Measurements from ENCODE around the gene CDCA7. TPM values are rescaled to one million over a fixed set of nuclear protein-coding genes. Genes with fewer than 3 reads are reported as not detected.
A peak's percentile ranks its signal among the peaks of the same experiment; 100 is the strongest.

Gene CDCA7
- total RNA-seq, 1 donor from 2014 or later, result 128 TPM

DNA sequence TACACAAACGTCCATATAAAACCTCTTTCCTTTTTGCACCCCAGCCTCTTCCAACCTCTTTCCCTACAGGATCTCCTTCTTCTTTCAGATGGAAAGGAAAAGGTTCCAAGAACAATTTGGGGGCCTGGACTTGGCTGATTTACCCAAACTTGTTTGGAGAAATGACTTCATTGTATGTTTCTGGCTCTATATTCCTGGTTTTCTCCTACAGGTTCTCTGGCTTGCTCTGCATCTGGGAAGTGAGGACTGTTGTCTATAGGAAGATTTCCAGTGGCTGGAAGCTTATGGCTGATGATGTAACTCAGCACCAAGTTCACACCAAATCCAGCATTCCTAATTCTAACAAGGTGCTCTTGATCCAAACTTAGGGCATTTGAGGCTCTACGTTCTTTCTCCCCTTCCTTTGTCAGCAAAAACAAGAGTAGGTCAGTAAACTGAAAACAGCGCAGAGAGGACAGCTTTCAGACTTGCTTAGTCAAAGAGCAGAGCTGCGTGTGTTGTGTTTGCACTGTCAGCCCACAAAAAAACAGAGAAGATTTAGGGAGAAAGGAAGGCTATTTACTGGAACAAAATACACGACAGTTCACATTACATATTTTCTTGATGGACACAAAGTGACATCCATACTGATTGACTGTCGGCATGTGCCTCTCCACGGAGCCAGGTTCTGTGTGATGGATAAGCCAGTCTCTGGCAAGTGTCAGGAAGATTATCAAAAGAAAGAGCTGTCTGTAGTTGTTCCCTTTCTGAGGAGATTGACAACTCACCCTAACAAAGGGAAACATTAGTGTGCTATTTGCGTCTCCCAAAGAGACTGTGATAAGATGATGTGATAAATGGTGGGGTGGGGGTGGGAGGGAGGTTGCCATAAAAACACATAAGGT is 39.7 kb downstream of the CDCA7 start:
- Mint-ChIP-seq H3K36me3 (ENCODE audit: low read depth) (no peaks in the 10 kb centered on the region), H3K27ac (no peak overlapping the region), H3K27me3 (ENCODE audit: low read depth) (peaks cover 28% of the 10 kb centered on the region), H3K4me3 (ENCODE audit: low read depth) (no peak overlapping the region), H3K4me1 (ENCODE audit: low read depth) (peaks cover 3% of the 10 kb centered on the region), H3K9me3 (no peaks in the 10 kb centered on the region)
- no peak for DNase-seq (ENCODE audit: low spot score)
- intact Hi-C loops (cut with micrococcal nuclease), result no loop called here

DNA sequence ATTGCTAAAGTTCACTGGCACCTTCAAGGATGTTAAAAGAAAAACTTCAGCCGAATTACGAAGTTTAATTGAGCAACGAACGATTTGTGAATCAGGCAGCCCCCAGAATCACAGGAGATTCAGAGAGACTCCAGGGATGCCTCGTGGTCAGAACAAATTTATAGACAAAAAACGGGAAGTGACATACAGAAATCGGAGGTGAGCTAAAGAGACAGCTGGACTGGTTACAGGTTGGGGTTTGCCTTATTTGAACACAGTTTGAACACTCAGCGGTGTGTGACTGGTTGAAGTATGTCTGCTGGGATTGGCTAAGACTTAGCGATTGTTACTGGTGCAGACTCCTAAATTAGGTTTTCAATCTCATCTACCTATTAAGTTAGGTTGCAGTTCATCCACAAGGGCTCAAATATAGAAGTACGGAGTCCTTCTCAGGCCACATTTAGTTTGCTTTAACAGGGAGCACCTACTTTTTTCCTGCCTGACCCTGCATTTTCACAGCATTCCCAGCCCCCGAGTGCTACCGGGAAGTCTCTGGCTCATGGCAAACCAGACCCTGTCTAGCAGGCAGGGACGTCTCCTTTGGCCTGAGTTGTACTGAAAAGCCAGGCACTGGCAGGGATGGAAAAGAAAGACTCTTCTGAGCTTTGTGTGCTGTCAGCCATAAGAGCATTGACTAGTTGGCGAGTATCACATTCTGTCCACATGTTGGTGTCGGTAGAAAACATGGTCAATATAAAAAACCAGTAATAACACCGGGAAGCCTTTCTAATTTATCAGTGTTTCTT is 41.1 kb downstream of the CDCA7 start:
- Mint-ChIP-seq H3K27ac (no peak overlapping the region), H3K9me3 (no peaks in the 10 kb centered on the region), H3K4me3 (ENCODE audit: low read depth) (no peak overlapping the region), H3K36me3 (ENCODE audit: low read depth) (no peaks in the 10 kb centered on the region), H3K4me1 (ENCODE audit: low read depth) (peaks cover 3% of the 10 kb centered on the region), H3K27me3 (ENCODE audit: low read depth) (peaks cover 38% of the 10 kb centered on the region)
- no peak for DNase-seq (ENCODE audit: low spot score)
- intact Hi-C loops (cut with micrococcal nuclease), result no loop called here

DNA sequence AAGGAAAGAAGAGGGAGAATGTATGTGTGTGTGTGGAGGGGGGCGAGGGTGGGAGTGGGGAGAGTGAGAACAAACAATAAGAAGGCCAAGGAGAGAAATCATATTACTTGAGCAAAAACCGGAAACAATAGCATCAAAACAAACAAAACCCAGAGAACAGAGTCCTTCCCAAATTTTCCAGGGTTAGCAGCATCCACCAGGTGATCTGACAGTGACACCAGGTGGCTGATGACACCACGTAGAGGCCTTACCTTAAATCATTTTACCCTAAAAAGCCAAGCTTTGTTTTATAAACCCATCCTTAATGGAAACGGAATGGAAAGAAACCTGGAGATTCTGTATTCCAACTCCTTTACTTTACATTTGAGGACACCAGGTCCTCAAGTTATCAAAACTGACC is 42.9 kb downstream of the CDCA7 start:
- intact Hi-C loops (cut with micrococcal nuclease), result no loop called here
- H3K27ac Mint-ChIP-seq, result no peak overlapping the region

DNA sequence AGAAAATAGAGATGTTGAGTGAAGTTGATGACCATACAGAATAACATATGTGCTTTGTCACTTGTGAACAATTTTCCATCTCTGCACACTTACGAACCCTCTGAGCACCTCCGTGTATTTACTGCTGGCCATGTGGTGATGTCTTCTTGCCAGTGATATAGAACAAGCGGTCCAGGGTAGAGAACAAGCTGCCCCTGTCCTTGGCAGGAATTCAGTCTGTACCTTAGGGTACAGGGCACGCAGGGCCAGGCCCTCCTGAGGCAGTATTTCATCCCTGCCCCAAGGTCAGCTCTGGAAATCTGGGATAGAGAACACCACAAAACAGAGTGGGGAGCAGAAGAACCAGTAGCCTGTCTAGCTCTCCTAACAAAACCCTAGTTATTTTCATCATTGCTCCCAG is 44.6 kb downstream of the CDCA7 start:
- DNase-seq (ENCODE audit: low spot score), result no peak
- Mint-ChIP-seq H3K4me3 (ENCODE audit: low read depth) (no peak overlapping the region), H3K9me3 (no peaks in the 10 kb centered on the region)

More for the DNA sequence above, 42.9 kb downstream of the CDCA7 start:
- Mint-ChIP-seq H3K27me3 (ENCODE audit: low read depth) (peaks cover 54% of the 10 kb centered on the region), H3K36me3 (ENCODE audit: low read depth) (no peaks in the 10 kb centered on the region), H3K9me3 (no peaks in the 10 kb centered on the region), H3K4me1 (ENCODE audit: low read depth) (peaks cover 5% of the 10 kb centered on the region), H3K4me3 (ENCODE audit: low read depth) (no peak overlapping the region)
- DNase-seq (ENCODE audit: low spot score), result no peak

DNA sequence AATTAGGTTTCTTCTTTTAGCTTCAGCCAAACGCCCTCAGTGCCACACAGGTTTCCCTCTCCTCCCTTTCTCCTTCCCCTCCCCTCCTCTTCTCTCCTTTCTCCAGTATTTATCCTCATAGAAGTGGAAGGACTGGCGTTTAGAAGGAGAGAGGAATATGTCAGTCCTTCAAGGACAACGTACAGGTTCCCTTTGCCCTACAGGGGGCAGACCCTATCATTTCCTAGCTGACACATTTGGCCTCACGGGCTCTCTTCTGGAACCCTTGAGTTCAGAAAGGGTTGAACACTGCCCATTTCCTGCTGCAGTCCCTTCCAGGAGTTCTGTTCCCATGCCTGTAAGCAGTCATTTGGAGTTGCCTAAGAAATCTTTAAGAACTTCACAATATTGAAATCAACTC is 46.1 kb downstream of the CDCA7 start:
- peaks cover 52% of the 10 kb centered on the region for H3K27me3 Mint-ChIP-seq (ENCODE audit: low read depth)
- no peak overlapping the region for H3K4me3 Mint-ChIP-seq (ENCODE audit: low read depth)
- no peak overlapping the region for H3K27ac Mint-ChIP-seq
- H3K9me3 Mint-ChIP-seq, result no peaks in the 10 kb centered on the region
- no peaks in the 10 kb centered on the region for H3K36me3 Mint-ChIP-seq (ENCODE audit: low read depth)
- intact Hi-C loops (cut with micrococcal nuclease), result loop anchor here (1.0 kb wide), 1 partner anchor 49 kb away; no protein-coding TSS in a partner anchor
- no peak for DNase-seq (ENCODE audit: low spot score)
- peaks cover 6% of the 10 kb centered on the region for H3K4me1 Mint-ChIP-seq (ENCODE audit: low read depth)

More for the DNA sequence above, 44.6 kb downstream of the CDCA7 start:
- no peaks in the 10 kb centered on the region for H3K36me3 Mint-ChIP-seq (ENCODE audit: low read depth)
- peaks cover 6% of the 10 kb centered on the region for H3K4me1 Mint-ChIP-seq (ENCODE audit: low read depth)
- no peak overlapping the region for H3K27ac Mint-ChIP-seq
- intact Hi-C loops (cut with micrococcal nuclease), result no loop called here
- peaks cover 55% of the 10 kb centered on the region for H3K27me3 Mint-ChIP-seq (ENCODE audit: low read depth)

DNA sequence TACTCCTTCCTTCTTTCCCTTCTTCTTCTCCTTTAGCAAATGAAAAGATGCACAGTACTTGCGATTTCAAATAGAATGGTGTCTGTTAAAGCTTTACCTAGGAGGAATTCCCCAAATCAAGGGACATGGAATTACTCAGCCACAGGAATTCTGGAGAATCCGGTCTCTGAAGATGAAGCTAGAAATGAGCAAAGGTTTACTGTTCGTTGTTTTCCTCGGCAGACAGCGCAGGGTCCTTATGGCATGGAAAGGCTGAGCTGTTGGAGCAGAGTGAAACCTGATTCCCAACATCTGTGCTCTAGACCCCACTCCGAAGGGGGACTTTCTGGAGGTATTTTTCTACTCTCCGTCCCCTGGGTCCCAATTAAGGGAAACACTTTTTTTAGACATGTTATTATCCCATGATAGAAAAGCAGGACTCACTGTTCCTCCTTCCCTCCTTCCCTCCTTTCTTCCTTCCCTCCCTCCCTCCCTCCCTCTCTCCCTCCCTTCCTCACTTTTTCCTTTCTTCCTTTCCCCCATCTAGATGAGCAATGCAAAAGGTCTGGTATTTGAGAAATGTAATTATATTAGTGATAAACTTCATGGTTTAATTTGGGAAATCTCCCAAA is 47.1 kb downstream of the CDCA7 start:
- Mint-ChIP-seq H3K9me3 (no peaks in the 10 kb centered on the region), H3K27ac (no peak overlapping the region), H3K4me3 (ENCODE audit: low read depth) (no peak overlapping the region), H3K36me3 (ENCODE audit: low read depth) (no peaks in the 10 kb centered on the region), H3K27me3 (ENCODE audit: low read depth) (peaks cover 60% of the 10 kb centered on the region), H3K4me1 (ENCODE audit: low read depth) (peaks cover 6% of the 10 kb centered on the region)
- DNase-seq (ENCODE audit: low spot score), result no peak
- intact Hi-C loops (cut with micrococcal nuclease), result loop anchor here (1.0 kb wide), 1 partner anchor 939 kb away; no protein-coding TSS in a partner anchor

DNA sequence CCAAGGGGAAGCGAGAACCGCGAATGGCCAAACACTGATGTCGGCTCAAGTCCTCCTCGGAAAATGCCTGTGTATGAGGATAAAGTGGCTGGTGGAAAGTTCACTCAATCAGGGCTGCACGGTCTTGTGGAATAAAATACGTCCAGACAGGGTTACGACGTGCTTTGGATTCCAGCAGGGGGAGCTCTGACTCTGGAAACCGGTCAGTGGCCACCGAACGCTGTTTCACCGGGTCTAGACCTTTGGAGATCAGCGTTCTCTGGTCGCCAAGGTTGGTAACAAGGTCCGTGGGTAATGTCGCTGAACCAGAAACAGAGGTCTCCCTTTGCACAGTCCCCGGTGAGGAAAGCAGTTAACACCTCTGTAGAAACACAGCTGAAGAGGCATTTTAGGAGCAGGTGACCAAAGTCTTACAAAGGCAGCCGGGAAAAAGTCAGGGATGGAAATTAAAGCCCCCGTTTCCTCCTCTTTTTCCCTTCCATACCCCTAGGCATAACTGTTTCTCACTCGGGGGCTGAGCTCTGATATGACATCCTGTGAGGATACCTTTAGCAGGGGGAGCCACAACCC is 47.8 kb downstream of the CDCA7 start:
- Mint-ChIP-seq H3K27me3 (ENCODE audit: low read depth) (peaks cover 63% of the 10 kb centered on the region), H3K9me3 (no peaks in the 10 kb centered on the region), H3K36me3 (ENCODE audit: low read depth) (no peaks in the 10 kb centered on the region), H3K27ac (no peak overlapping the region), H3K4me1 (ENCODE audit: low read depth) (peaks cover 6% of the 10 kb centered on the region), H3K4me3 (ENCODE audit: low read depth) (no peak overlapping the region)
- DNase-seq (ENCODE audit: low spot score), result peak; percentile 58
- intact Hi-C loops (cut with micrococcal nuclease), result loop anchor here (1.0 kb wide), 1 partner anchor 939 kb away; no protein-coding TSS in a partner anchor

DNA sequence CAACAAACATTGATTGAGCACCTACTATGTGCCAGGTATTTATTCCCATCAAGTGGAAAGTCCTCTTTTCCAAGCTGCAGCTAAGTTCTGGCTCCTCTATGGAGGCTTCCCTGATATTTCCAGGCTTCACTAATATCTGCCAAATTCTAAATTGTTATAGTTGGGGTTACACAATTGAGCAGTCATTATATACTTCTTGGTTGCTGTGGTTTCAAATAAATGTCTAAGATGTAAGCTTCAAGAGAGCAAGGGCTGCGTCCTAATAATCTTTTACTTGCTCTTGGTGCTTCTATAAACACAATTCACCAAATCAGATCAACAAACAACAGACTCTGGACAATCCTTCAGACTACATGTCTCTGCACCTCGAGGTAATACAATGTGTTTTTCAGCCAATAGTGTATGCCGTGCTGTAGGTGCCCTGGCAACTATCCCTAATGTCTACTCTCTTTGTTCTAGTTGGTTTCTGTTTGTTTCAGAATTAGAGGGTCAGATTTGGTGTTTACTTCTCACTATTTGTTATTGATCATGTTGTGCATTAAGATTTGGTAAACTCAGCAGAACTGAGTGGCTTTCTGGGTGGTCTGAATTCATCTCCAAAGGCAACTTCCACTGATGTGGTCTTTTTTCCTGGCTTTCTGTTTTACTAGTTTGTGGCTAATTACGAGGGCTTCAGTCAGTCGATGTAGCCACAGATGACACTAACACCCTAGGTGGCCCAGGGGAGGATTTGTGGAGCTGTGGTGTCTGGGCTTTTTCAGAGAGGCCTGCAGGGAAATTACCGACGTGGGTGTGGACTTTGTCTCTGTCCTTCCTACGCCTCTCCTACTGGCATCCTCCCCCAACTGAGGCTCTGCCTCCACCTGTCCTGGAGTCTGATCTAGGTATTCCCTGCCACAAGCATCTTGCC is 50.4 kb downstream of the CDCA7 start:
- H3K4me1 Mint-ChIP-seq (ENCODE audit: low read depth), result peaks cover 6% of the 10 kb centered on the region
- H3K9me3 Mint-ChIP-seq, result no peaks in the 10 kb centered on the region
- H3K36me3 Mint-ChIP-seq (ENCODE audit: low read depth), result no peaks in the 10 kb centered on the region
- H3K27me3 Mint-ChIP-seq (ENCODE audit: low read depth), result peaks cover 61% of the 10 kb centered on the region
- no peak overlapping the region for H3K27ac Mint-ChIP-seq
- intact Hi-C loops (cut with micrococcal nuclease), result no loop called here
- H3K4me3 Mint-ChIP-seq (ENCODE audit: low read depth), result no peak overlapping the region
- DNase-seq (ENCODE audit: low spot score), result no peak

DNA sequence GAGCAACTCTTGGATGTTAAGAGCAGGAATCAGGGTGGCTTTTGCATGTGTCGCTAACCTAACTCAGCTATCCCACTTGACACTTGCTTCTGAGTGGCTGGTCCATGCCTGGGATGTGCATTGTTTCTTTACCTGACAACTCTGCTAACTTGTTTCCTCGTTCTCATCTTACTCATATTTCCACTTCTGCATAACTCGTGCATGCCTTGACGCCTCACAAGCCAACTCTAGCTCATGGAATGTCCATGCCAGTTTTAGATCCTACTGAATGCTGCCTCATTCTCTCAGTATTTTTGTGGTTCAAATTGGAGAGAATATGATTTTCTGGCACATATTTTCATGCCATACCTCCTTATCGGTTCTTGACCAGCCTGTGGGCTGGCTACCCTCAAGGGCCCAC is 52.5 kb downstream of the CDCA7 start:
- intact Hi-C loops (cut with micrococcal nuclease), result no loop called here
- peaks cover 4% of the 10 kb centered on the region for H3K4me1 Mint-ChIP-seq (ENCODE audit: low read depth)
- H3K9me3 Mint-ChIP-seq, result no peaks in the 10 kb centered on the region

DNA sequence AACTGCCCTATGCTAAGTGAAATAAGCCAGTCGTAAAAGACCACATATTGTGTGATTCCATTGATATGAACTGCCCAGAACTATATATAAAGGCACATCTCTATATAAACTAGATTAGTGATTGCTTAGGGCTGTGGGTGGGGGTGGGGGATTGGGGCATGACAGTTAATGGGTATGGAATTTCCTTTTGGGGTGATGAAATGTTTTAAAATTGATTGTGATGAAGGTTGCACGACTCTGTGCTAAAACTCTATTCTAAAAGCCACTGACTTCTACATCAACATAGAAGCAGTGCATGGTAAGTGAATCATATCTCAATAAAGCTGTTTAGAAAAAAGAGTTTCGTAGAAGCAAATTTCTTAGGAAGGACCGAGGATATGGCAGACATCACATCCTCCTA is 53.0 kb downstream of the CDCA7 start:
- no peak overlapping the region for H3K4me3 Mint-ChIP-seq (ENCODE audit: low read depth)
- DNase-seq (ENCODE audit: low spot score), result no peak
- peaks cover 47% of the 10 kb centered on the region for H3K27me3 Mint-ChIP-seq (ENCODE audit: low read depth)
- no peak overlapping the region for H3K27ac Mint-ChIP-seq
- no peaks in the 10 kb centered on the region for H3K4me1 Mint-ChIP-seq (ENCODE audit: low read depth)
- no peaks in the 10 kb centered on the region for H3K36me3 Mint-ChIP-seq (ENCODE audit: low read depth)
- intact Hi-C loops (cut with micrococcal nuclease), result no loop called here
- no peaks in the 10 kb centered on the region for H3K9me3 Mint-ChIP-seq

More for the DNA sequence above, 52.5 kb downstream of the CDCA7 start:
- Mint-ChIP-seq H3K27ac (no peak overlapping the region), H3K36me3 (ENCODE audit: low read depth) (no peaks in the 10 kb centered on the region), H3K27me3 (ENCODE audit: low read depth) (peaks cover 51% of the 10 kb centered on the region), H3K4me3 (ENCODE audit: low read depth) (no peak overlapping the region)
- DNase-seq (ENCODE audit: low spot score), result no peak

DNA sequence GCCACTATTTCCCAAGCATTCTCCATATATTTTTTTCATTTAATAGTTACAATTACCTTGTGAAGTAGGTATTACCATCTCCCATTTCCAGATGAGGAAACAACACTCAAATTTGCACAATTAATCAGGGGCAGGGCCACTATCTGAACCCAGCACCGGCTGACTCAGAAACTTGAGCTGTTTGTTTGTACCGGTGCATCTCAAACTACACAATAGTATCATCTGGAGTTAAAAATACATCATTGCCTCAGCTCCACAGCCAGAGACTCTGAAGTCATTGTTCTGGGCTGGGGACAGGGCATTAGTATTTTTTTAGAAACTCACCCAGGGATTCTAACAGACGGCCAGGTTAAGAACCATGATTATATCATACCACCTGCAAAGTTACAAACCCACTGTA is 55.9 kb downstream of the CDCA7 start:
- DNase-seq (ENCODE audit: low spot score), result no peak
- Mint-ChIP-seq H3K27me3 (ENCODE audit: low read depth) (peaks cover 44% of the 10 kb centered on the region), H3K27ac (no peak overlapping the region), H3K36me3 (ENCODE audit: low read depth) (no peaks in the 10 kb centered on the region), H3K4me3 (ENCODE audit: low read depth) (no peak overlapping the region), H3K4me1 (ENCODE audit: low read depth) (no peaks in the 10 kb centered on the region), H3K9me3 (no peaks in the 10 kb centered on the region)
- intact Hi-C loops (cut with micrococcal nuclease), result no loop called here

DNA sequence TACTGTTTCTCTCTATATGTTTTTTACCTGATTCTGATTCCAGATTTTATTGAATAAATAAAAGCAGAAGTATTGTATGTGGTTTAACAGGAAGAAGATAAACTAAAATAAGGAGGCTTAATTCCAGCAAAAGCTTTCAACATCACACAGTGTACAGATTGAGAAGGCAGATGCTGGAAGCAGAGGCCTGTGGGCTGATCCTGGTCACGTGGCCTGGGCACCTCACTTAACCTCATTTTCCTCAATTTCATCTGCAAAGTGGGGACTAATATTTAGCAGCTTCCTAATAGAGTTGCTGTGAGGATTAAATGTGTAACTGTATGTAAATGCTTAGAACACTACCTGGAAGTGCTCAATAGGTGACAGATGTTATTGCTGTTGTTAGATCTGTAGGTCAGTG is 58.0 kb downstream of the CDCA7 start:
- peaks cover 29% of the 10 kb centered on the region for H3K27me3 Mint-ChIP-seq (ENCODE audit: low read depth)
- intact Hi-C loops (cut with micrococcal nuclease), result no loop called here
- DNase-seq (ENCODE audit: low spot score), result no peak
- no peak overlapping the region for H3K4me3 Mint-ChIP-seq (ENCODE audit: low read depth)
- no peaks in the 10 kb centered on the region for H3K36me3 Mint-ChIP-seq (ENCODE audit: low read depth)
- H3K27ac Mint-ChIP-seq, result no peak overlapping the region
- H3K4me1 Mint-ChIP-seq (ENCODE audit: low read depth), result no peaks in the 10 kb centered on the region
- no peaks in the 10 kb centered on the region for H3K9me3 Mint-ChIP-seq

Data from activated T-helper 2 cell treated with anti-CD3 and anti-CD28 coated beads, Interferon-gamma antibody, Interleukin-2, Interleukin-4, amounts not matched to agents 10 μg/mL and 5 μg/mL and 100 μg/mL, durations not matched to agents 14 hours and 24 hours and 36 hours (primary cell).